Adrenal gland (tissue), 12 donors: ENCODE results near the gene NFIC. TPM values are rescaled to one million over a fixed set of nuclear protein-coding genes. Genes with fewer than 3 reads are reported as not detected.

Experiments
- DNase-seq, 7 donors: peaks; one replicate each; pipeline ENCODE4 v3.0.0-alpha.2; 2019 to 2020
- H3K27ac ChIP-seq, 5 donors: fragments of 200-600 bp; sonication (generic) in 4 of 5; 1 replicate in 3 of 5; 2 replicates in 2 of 5; pipeline versions ENCODE4 v1.5.1 to v1.8.0; 2016 to 2020; ENCODE audit warnings: mild to moderate bottlenecking in 1 of 5
- H3K27me3 ChIP-seq: fragments of 200-600 bp; 2 replicates; pipeline ENCODE4 v1.8.0; 2021
- H3K36me3 ChIP-seq, 2 donors: fragments of 200-600 bp; replicated peaks in 1 of 2; 1 replicate in 1 of 2; 2 replicates in 1 of 2; pipeline versions ENCODE4 v1.5.1 to v1.8.0; 2018 to 2022
- H3K4me1 ChIP-seq, 2 donors: fragments of 200-600 bp; replicated peaks in 1 of 2; 1 replicate in 1 of 2; 2 replicates in 1 of 2; pipeline versions ENCODE4 v1.5.1 to v1.8.0; 2018 to 2021
- H3K4me3 ChIP-seq, 4 donors: fragments of 200-600 bp; sonication (generic) in 3 of 4; one replicate each; pipeline ENCODE4 v1.5.1; 2016 to 2018
- H3K9me3 ChIP-seq, 3 donors: fragments of 200-600 bp; sonication (generic) in 1 of 3; replicated peaks in 1 of 3; 1 replicate in 2 of 3; 2 replicates in 1 of 3; pipeline versions ENCODE4 v1.5.1 to v1.8.0; 2016 to 2021
- POLR2A ChIP-seq, 2 donors: fragments of 450-650 bp; IDR thresholded peaks; one replicate each; pipeline ENCODE4 v1.6.1; 2017; ENCODE audit warnings: antibody characterized with exemption in 2 of 2, mild to moderate bottlenecking in 2 of 2, moderate library complexity in 1 of 2
- WGBS, 4 donors: extraction: QIAGEN DNeasy Blood & Tissue Kit in 2 of 4; methylation state at CpG; one replicate each; pipeline versions ENCODE4 v1.1.5 to v1.1.7; 2013 to 2017; 5-methylcytosine and 5-hydroxymethylcytosine counted together
- intact Hi-C, 2 donors: fragments of 100-400 bp; cut with DNase I; formaldehyde crosslinking; loops; one replicate each; pipeline versions ENCODE4 v1.14.1 to v1.15.0; 2022 to 2023
- polyA plus RNA-seq, 3 donors: library from polyadenylated mRNA; stranded (reverse); fragments of 200-250 nt in 2 of 3; fragments of 350-450 nt in 1 of 3; fragmentation: Illumina TruSeq in 1 of 3; extraction: RNeasy Lipid Tissue Mini Kit (QIAGEN cat#74804) in 1 of 3; gene quantifications; one replicate each; pipeline ENCODE4 v1.2.3, GENCODE V29; 2013 to 2014
- total RNA-seq, 9 donors: library from RNA; depleted of rRNA in 4 of 9; stranded (reverse); fragments of >200 nt in 4 of 9; fragments of 120-200 nt in 1 of 9; fragmentation: NEBNext Ultra II Directional in 1 of 9; extraction: Animal tissue kit (Norgen Biotek cat#: 25700) in 1 of 9; gene quantifications; one replicate each; pipeline versions ENCODE4 v1.1.0 to v1.2.4, GENCODE V29; 2013 to 2023
- TF ChIP-seq, protein P1 (sequence below), 6 experiments: fragments of 450-650 bp in 4 of 6; fragments of 200-600 bp in 2 of 6; sonication (generic) in 1 of 6; IDR thresholded peaks; 1 replicate in 5 of 6; 2 replicates in 1 of 6; pipeline versions ENCODE4 v1.5.1 to v1.8.0; 2016 to 2021; ENCODE audit warnings: antibody characterized with exemption in 6 of 6, mild to moderate bottlenecking in 2 of 6, moderate library complexity in 1 of 6
- donor health status: healthy with polysubstance abuse.
- donor health status: Bipolar disorder and iron deficiency.
- donor health status: DM: yes; HTN: yes; CAD: no.
- donor health status: DM: no; HTN: no; CAD: no.
- donor health status: DM: no; HTN: no; CAD: no.
- donor health status: DM: yes; HTN: yes; CAD: no.

Gene NFIC
- total and polyA plus RNA-seq, 12 donors: 3.5 to 329 (median 171) TPM

DNA sequence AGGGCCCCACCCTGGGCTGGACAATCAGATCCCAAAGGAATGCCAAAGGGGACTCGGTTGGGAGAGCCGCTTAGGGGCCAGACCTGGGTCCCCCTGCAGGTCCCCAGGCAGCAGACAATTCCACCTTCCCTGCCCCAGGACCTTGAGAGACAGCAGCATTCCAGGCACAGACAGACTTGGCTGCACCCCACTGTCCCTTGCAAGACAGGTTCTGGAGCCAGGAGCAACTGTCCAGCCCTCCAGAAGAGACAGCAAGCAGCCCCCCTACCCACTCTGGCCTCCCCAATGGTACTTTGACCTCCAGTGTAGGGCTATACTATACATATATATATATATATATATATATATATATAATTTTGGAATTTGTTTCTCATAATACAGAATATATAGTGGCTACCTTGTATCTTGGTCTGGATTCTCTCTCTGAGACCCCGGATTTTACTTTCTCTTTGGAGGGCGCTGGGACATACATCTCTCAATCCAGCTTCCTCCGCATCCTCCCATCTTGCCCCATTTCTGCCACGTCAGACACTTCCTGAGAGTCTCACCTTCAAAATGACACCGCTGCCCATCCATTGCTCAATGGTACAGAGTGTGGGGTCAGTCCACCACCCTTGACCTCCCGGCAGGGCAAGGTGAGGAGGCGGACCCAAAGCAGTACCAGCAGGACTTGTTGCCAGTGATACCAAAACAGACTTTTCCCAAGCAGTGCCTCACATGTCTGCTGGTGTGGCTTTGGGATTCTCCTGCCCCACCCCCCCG is 101.2 kb downstream of the NFIC start:
- Histone ChIP-seq H3K4me1 (peaks cover 0 to 14% of the 10 kb centered on the region in 2 donors), H3K36me3 (peaks cover 0 to 15% of the 10 kb centered on the region in 2 donors), H3K27ac (peak overlapping the region in 1 of 5 donors; percentile 8), H3K4me3 (no peak overlapping the region), H3K9me3 (no peaks in the 10 kb centered on the region), H3K27me3 (no peaks in the 10 kb centered on the region)
- DNase-seq: peak in 1 of 7 donors; percentile 57
- TF ChIP-seq POLR2A (IDR thresholded peaks at IDR 0.05): no peak
- TF ChIP-seq, protein P1, sequence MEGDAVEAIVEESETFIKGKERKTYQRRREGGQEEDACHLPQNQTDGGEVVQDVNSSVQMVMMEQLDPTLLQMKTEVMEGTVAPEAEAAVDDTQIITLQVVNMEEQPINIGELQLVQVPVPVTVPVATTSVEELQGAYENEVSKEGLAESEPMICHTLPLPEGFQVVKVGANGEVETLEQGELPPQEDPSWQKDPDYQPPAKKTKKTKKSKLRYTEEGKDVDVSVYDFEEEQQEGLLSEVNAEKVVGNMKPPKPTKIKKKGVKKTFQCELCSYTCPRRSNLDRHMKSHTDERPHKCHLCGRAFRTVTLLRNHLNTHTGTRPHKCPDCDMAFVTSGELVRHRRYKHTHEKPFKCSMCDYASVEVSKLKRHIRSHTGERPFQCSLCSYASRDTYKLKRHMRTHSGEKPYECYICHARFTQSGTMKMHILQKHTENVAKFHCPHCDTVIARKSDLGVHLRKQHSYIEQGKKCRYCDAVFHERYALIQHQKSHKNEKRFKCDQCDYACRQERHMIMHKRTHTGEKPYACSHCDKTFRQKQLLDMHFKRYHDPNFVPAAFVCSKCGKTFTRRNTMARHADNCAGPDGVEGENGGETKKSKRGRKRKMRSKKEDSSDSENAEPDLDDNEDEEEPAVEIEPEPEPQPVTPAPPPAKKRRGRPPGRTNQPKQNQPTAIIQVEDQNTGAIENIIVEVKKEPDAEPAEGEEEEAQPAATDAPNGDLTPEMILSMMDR (IDR thresholded peaks at IDR 0.05): no peak
- intact Hi-C loops: no loop called here
- 66 to 80% (median 75%) methylated on average over 7 to 10 of the region's 10 CpGs for WGBS, 4 donors

DNA sequence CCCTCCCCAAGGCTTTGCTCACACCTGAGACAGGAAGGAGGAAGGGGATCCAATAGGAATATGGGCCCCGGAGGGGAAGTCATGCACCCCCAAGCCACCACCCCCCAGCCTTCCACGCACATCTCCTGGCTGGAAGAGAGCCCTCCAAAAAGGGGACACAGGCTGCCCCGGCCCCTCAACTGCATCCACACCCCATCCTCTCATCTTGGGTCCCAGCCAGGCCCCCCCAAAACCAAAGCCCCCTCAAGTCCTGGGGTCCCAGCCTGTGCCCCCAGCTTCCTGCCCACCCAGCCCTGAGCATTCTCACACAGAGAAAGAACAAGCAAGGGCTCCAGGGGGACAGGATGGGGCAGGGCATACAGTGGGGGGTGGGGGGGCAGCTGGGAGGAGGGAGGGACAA is 101.8 kb downstream of the NFIC start:
- no peaks in the 10 kb centered on the region for H3K9me3 ChIP-seq
- TF ChIP-seq POLR2A (IDR thresholded peaks at IDR 0.05): no peak
- TF ChIP-seq, protein P1 (IDR thresholded peaks at IDR 0.05): no peak
- no peak overlapping the region for H3K4me3 ChIP-seq
- 80 to 88% (median 85%) methylated on average over 1 to 3 of the region's 3 CpGs; no CpG with 5 or more reads in 1 of the 4 donors for WGBS, 4 donors
- no peaks in the 10 kb centered on the region for H3K27me3 ChIP-seq
- peaks cover 0 to 16% of the 10 kb centered on the region in 2 donors for H3K4me1 ChIP-seq
- intact Hi-C loops: no loop called here
- peaks cover 0 to 9% of the 10 kb centered on the region in 2 donors for H3K36me3 ChIP-seq
- H3K27ac ChIP-seq: peak overlapping the region in 2 of 5 donors; percentile 8 to 49
- no peak for DNase-seq

DNA sequence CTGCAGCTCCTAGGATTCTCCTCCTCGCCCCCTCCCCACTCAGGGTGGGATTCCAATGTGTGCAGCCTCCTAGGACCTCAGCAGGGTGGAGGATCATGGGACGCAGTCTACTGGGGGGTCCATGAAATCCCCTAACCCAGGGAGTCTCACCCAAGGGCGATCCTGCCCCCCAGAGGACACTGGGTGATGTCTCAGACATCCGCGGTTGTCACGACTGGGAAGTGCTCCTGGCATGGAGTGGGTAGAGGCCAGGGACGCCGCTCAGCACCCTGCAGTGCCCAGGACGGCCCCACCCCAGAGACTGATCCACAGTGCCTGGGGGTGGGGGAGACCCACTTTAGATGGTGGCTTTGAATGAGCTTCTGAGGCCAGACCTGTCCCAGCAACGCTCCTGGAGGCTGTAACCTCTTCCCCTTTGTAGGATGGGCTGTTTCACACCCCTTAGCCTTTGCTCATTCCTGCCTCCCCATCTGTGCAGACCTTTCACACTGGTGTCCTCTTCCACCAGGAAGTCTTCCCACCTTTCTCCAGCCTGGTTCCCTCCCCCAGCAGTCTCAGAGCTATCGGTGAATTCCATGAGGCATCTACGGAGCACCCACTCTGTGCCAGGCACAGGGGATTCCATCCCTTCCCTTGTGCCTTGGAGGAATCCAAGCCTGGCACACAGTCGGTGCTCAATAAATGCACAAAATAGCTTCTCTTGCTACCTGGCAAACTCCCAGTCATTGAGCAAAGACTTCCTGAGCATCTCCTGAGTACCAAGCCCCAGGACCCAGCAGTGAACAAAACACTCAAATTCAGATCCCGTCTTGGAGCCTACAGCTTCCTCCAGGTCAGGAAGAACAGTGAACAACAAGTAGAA is 103.5 kb downstream of the NFIC start:
- no peak for TF ChIP-seq POLR2A (IDR thresholded peaks at IDR 0.05)
- TF ChIP-seq, protein P1 (IDR thresholded peaks at IDR 0.05): peak in 2 of 6 experiments; percentile 7 to 22
- Histone ChIP-seq H3K36me3 (no peaks in the 10 kb centered on the region), H3K4me1 (peaks cover 0 to 9% of the 10 kb centered on the region in 2 donors), H3K9me3 (no peaks in the 10 kb centered on the region), H3K27me3 (no peaks in the 10 kb centered on the region), H3K27ac (peak overlapping the region in 2 of 5 donors; percentile 38 to 60), H3K4me3 (no peak overlapping the region)
- WGBS, 4 donors: 41 to 60% (median 49%) methylated on average over 5 to 14 of the region's 14 CpGs
- DNase-seq: peak in 1 of 7 donors; percentile 70
- intact Hi-C loops: loop anchor here in 1 of 2 donors (5.0 kb wide), 1 partner anchor 148 kb away; no protein-coding TSS in a partner anchor
